HG03066 (cell line): ENCODE results near the gene LDLRAD3.
"Not testable (repeated sequence)": the region's sequence is repeated elsewhere in the genome, so short reads cannot be mapped to it uniquely, and the experiment has no call there.

Experiments used
- ATAC-seq: cut with Tn5 transposase; IDR thresholded peaks from one replicate; pipeline ENCODE4 v1.9.1; 2021; ENCODE audit warnings: low read depth; ENCODE audit not compliant: unreplicated experiment

Gene LDLRAD3

DNA sequence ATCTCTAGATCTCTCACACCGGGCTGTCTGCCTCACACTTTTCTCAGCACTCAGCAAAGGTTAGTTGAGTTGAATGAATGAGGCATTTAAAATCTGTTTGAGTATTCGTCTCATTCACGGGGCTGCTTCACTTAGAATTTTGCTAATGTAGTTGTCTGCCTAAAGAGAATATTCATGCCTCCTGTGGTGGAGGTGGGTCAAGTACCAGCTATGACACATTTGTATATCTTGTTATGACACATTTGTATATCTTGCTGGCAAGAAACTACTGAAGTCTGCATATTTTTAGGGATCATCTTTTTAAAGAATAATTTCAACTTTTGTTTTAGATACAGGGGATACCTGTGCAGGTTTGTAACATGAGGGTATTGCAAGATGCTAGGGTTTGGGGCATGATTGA is 43.1 kb downstream of the LDLRAD3 start:
- ATAC-seq, result no peak

- no peak for ATAC-seq
Measured at GRCh38 chr11:35990170-35990569, 46.3 kb downstream of the LDLRAD3 start.

DNA sequence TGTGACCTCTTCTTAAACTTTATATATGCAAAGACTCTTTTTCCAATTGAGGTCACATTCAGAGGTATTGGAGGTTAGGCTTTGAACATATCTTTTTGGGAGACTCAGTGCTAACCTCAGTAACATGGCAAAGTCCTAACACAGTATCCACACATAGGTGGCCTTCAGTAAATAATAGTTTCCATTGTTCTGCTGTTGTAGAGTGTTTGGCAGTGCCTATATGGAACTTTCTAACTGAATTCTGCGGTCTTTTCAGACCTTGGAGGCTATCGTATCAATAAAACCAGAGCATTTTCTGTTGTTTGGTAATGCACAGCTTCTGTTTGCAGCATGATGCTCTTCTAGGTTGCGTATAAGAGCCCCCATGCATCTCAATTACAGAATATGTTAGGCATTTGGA is 47.0 kb downstream of the LDLRAD3 start:
- no peak for ATAC-seq

- ATAC-seq, result no peak
Measured at GRCh38 chr11:35992548-35992947, 48.7 kb downstream of the LDLRAD3 start.

DNA sequence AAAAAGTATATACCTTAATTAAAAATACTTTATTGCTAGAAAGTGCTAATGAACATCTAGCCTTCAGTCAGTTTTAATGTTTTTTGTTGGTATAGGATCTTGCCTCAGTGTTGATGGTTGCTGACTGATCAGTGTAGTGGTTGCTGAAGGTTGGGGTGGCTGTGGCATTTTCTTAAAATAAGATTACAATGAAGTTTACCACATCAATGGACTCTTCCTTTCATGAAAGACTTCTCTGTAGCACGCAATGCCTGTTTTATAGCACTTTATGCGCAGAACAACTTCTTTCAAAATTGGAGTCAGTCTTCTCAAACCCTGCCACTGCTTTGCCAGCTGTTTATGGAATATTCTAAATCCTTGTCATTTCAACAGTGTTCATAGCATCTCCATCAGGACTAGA is 50.6 kb downstream of the LDLRAD3 start:
- ATAC-seq, result no peak

GRCh38 chr11:35995681-35996271 is 51.9 kb downstream of the LDLRAD3 start:
- ATAC-seq, result no peak

DNA sequence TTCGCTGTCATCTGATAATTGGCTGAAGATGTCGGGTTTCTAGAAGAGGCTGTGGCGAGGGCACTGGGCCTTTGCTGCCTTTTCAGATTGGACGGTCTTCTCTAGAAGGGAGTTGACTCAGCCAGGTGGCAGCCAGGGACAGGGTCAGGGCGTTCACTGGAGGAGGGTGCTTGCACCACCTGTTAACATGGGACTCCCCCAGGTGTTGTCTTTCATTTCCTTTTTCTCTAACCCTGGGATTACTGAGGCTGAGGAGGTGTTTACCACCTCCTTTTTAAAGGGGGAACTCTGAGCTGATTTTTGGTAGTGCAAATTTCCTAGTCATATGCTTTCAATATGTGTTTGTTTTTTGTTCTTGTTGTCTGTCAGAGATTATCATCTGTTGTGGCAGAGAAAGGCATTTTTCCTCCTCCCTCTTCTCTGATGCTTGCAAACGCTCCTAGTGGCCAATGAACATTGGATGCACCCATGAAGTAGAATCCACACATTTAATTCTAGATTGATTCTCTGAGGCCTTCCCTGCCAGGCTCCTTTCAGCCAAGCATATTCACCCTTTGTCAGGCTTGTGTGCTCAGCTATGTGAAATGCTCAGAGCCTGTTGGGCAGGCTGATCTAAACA is 54.1 kb downstream of the LDLRAD3 start:
- ATAC-seq, result no peak

- no peak for ATAC-seq
Measured at GRCh38 chr11:35998634-35999033, 54.8 kb downstream of the LDLRAD3 start.

GRCh38 chr11:36000616-36001190 is 56.8 kb downstream of the LDLRAD3 start:
- no peak for ATAC-seq

DNA sequence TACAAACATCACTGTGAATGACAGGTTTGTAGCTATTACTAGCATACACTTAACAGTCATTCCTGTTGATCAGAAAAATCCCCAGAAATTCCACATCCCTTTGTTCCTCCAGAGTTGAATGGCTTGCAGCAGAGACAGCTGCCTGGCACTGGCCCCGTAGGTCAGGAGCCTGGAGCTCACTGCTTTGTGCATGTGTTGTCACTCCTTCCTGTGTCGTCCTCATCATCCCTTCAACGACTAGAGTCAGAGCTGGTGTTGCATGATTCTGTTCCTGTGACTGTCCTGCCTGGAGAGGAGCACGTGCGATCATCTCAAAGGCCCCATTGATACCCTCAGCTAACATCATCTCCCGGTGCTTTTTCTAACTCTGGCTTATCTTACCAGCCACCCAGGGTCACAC is 58.3 kb downstream of the LDLRAD3 start:
- no peak for ATAC-seq

GRCh38 chr11:36002796-36003195 is 58.9 kb downstream of the LDLRAD3 start:
- ATAC-seq, result no peak

GRCh38 chr11:36006556-36006955 is 62.7 kb downstream of the LDLRAD3 start:
- ATAC-seq, result no peak

DNA sequence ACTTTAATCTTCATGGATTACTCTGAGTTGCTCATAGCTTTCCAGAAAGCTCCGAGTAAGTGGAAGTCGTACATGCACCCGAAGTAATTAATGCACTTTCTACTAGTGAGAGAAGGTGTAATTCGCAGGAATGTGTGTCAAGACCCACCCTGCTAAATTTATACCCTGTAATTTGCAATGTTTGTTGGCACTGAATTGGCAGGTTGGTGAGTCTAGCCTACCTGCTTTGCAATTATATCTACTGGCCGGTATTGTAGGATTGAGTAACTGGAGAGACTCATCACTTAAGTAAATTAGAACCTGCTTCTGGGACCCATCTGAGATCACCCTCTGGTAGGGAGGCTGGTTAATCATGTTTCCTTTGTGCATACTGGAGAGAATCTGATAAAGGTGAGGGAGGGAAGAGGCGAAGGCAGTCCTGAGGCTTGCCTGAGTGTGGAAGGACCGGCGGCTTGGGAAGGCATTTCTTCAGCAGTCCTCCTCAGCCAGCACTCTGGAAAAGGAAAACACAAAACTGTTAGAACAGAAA is 63.3 kb downstream of the LDLRAD3 start:
- ATAC-seq, result no peak

GRCh38 chr11:36008584-36008983 is 64.7 kb downstream of the LDLRAD3 start:
- no peak for ATAC-seq

DNA sequence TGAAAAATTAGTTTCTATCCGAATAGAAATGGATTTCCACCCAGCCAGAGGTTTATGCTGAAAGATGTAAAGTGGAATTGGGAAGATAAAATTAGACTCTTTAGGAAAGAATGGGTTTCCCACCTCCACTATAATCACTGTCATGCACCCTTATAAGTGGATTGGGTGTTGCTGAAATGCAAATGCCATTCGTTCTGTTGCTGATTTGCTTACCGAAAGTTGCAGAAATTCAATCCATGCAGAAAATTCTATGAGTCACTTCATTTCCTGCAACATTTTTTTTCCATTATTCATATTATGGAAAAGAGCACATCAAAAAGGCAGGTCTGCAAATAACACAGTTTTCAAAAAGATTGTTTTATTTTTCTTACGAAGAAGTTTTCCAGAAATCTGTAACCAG is 65.6 kb downstream of the LDLRAD3 start:
- ATAC-seq, result no peak

DNA sequence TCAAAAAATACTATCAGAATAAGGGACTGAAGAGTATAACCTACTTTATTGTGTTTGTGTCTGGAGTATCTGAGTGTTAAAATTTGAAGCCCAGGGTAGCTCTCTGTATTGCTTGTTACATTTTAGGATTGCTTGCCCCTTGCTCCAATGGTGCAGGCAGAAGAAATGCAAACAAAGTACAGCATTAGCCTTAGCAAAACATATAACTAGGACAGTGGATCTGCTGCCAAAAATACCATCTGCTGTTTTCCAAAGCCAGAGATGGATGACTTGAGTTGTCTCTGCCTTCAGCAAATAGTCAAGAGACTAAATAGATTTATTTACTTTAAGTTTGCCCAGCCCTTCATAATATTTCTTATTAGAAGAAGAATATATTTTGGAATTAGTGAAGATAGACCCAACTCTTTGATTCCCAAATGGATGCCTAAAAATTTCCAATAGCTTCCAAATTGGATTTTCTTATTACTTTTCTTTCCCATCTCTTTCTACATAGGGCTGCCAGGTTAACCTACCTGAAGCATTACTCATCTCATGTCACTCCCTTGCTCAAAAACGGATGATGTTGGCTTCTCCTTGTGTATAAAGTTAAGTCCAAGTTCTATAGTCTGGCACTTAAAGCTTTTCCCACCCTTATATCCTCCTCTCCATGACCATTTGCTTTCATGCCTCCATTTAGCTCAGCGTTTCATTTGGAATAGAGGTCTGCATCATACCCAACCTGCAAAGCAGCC is 66.3 kb downstream of the LDLRAD3 start:
- no peak for ATAC-seq

GRCh38 chr11:36011574-36011973 is 67.7 kb downstream of the LDLRAD3 start:
- ATAC-seq, result no peak

- ATAC-seq, result no peak
Measured at GRCh38 chr11:36012455-36012854, 68.6 kb downstream of the LDLRAD3 start.

- no peak for ATAC-seq
Measured at GRCh38 chr11:36012979-36013378, 69.1 kb downstream of the LDLRAD3 start.

GRCh38 chr11:36013446-36013845 is 69.6 kb downstream of the LDLRAD3 start:
- not testable (repeated sequence) for ATAC-seq
